NCI-H82 (cell line): ENCODE results near the gene CNOT2.

Experiments used
- DNase-seq: peaks from one replicate; lab custom pipeline; 2025; lab: John Stamatoyannopoulos, UW

Gene CNOT2

DNA sequence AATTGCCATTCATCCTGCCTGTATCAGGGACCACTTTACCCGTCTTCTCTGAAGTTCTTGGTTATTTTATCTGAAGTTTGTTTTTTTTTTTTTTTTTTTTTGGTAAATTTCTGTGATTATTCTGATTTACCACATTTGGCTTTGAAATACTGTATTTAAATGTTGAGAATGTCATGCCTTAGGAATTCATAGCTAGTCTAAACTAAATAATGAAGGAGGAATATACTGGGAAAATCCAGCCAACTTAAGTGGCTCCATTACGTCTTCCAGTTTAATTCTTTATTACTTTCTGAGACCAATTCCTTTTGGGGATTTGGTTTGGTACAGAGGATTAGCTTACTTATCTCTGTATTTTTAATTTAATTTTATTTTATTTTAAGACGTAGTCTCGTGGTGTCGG, 62.6 kb downstream of the CNOT2 start:
- DNase-seq: no peak

DNA sequence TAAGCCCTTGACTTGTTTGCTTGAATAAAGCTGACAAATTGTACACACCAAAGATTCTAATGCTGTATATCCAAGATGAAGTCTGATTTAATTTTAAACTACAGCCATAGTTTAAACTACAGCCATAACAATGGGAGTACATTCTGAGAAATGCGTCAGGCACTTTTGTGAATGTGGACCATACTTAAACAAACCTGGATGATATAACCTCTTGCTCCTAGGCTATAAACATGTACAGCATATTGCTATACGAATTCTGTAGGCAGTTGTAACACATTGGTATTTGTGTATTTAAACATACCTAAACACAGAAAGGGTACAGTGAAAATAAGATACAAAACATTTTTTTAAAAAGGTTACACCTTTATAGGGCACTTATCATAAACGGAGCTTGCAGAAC, 63.4 kb downstream of the CNOT2 start:
- DNase-seq: no peak

DNA sequence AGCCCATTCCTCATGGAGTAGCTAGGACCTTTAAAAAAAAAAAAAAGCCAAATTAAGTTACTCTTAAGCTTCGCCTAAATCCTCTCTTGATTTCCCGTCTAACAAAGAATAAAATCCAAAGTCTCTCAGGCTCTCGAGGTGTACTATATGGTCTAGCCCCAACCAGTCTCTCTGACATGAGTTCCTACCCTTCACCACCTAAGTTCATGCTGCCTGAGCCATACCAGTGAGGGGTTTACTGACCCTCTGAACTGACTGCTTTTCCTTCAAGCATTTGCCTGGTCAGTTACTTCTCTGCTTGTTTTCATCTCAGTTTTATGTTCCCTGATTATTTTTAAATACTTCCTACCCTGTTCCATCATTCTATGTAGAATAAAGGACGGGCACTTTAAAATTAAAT, 64.6 kb downstream of the CNOT2 start:
- no peak for DNase-seq

- DNase-seq: no peak
Measured at GRCh38 chr12:70309348-70309747, 66.1 kb downstream of the CNOT2 start.

- DNase-seq: no peak
Measured at GRCh38 chr12:70314145-70314544, 70.9 kb downstream of the CNOT2 start.

DNA sequence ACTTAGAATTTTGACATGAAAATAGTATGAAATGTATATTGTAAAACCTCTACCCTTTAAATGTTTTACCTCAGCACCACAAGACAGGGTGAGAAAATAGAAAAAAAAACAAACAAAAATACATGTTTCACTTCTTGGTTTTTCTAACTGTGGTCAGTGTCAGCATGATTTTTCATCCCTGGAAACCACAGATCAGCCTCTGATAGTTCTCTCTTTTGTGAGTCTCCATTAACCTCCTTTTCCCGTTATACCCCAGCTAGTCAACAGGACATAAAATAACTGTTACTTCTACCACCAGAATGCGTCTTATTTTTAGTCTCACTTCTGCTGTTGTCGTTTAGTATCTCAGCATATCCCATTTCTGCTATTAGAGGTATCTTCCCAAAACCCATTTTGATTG, 74.5 kb downstream of the CNOT2 start:
- DNase-seq: no peak

DNA sequence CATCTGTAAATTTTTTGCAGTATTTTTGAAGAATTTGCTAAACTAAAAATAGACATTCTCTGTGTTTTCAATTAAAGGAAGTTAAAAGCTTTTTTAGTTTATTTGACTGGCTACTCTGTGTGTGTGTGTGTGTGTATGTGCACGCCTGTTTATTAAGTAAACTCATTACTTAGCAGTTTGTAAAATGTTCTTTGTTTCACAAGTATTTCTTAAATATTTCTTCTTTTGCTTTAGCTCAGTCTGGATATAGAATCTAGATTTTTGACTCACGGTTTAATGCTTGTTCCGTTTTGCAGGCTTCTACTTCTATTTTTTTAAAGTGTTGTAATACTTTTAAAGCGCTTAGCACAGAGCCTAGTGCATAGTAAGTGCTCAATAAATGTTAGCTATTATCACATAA, 76.4 kb downstream of the CNOT2 start:
- no peak for DNase-seq

- DNase-seq: no peak
Measured at GRCh38 chr12:70321191-70321590, 78.0 kb downstream of the CNOT2 start.

DNA sequence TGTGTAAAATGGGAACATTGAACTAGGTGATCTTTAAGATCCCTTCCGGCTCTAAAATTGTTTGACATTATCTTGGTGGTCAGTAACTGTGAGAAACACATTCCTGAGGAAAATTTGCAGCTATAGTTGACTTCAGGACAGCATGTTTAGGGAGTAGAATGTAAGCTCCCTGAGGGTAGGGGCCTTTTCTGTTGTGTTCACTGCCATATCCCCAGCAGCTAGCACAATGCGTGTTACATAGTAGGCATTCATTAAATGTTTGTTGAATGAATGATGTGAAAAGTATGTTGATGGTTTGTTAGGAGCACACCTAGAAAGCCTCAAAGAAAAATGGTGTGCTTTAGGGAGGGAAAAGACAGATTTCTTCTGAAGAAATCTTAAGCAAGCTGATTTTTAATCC, 84.3 kb downstream of the CNOT2 start:
- no peak for DNase-seq

DNA sequence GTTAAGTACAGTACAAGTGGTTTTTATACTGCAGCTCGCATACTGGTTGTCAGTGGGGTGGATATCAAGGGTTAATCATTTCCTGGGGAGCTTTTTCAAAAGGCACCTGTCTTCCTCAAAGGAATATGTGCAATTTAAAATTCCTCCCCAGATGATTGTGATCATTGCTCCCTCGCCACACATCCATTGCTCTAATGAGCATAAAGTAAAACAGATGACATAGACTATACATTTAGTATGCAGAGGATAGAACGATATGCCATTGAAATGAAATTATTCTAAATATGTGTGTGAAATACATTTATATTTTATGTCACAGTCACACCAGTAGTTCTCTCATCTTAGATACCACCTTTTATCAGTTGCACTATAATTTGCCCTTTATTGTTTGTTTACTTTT, 86.5 kb downstream of the CNOT2 start:
- no peak for DNase-seq

GRCh38 chr12:70330158-70330557, 86.9 kb downstream of the CNOT2 start:
- no peak for DNase-seq

- DNase-seq: no peak
Measured at GRCh38 chr12:70332236-70332635, 89.0 kb downstream of the CNOT2 start.

GRCh38 chr12:70334742-70335141, 91.5 kb downstream of the CNOT2 start:
- no peak for DNase-seq

DNA sequence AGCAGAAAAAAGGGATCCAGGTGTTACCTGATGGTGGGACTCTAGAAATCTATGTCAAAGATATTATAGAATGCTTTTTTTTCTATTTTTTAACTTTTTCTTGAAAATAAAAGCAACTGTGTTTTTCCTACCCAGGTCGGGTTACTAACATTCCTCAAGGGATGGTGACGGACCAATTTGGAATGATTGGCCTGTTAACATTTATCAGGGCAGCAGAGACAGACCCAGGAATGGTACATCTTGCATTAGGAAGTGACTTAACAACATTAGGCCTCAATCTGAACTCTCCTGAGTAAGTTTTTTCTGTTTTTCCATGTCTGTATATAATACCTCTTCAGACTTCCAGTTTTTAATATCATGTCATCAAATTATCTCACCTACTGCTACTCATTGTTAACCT, 95.3 kb downstream of the CNOT2 start:
- no peak for DNase-seq

DNA sequence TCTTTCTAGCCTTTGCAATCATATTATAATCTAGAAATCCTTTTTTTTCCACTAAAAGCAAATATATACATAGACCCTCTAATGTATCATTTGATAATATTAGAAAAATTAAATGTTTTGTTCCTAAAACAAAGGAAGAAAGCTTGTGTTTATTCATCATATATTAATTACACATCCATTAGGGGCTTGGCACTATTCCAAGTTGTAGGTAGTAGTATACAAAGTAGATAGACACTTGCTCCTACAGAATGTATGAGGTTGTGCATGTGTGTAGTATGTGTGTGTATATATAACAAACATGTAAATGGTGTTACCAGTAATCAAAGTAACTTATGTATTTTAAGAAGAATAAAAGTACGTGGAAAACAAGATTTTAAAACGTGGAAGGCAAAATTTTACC, 107.8 kb downstream of the CNOT2 start:
- DNase-seq: peak; percentile 38

- DNase-seq: no peak
Measured at GRCh38 chr12:70353780-70354660, 110.8 kb downstream of the CNOT2 start.

DNA sequence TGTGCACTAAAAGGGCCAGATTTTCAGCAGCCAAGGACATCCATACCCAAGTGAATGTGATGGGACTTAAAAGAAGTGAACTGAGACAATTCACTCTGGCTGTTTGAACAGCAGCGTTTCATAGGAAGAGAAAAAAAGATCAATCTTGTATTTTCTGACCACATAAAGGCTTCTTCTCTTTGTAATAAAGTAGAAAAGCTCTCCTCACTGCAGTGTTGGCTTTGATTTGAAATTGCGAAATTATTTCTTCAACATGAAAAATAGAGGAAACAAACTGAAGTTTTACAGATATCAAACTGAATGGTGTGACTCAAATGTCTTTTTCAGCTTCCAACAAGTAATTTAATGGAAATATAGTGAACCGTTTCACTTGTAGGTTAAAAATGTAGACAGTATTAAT, 111.6 kb downstream of the CNOT2 start:
- no peak for DNase-seq

- DNase-seq: no peak
Measured at GRCh38 chr12:70355972-70356371, 112.7 kb downstream of the CNOT2 start.

GRCh38 chr12:70359458-70360197, 116.4 kb downstream of the CNOT2 start:
- no peak for DNase-seq

DNA sequence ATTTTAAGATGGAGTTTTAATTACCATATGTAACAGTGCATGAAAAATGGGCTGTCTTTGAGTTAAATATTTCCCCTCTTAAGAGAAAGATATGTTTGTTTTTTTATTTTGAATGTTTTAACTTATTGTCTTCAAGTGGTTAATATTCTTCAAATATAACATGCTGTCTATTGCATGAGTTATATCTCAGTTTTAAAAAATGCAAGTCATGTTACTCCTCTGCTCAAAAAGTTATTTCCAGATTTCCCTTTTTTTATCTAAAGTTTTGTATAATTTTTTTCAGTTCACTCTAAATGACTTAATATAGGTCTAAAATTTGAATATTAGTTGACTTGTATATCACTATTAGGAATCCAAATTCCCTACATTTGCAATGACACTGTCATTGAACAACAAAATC, 117.0 kb downstream of the CNOT2 start:
- DNase-seq: no peak

DNA sequence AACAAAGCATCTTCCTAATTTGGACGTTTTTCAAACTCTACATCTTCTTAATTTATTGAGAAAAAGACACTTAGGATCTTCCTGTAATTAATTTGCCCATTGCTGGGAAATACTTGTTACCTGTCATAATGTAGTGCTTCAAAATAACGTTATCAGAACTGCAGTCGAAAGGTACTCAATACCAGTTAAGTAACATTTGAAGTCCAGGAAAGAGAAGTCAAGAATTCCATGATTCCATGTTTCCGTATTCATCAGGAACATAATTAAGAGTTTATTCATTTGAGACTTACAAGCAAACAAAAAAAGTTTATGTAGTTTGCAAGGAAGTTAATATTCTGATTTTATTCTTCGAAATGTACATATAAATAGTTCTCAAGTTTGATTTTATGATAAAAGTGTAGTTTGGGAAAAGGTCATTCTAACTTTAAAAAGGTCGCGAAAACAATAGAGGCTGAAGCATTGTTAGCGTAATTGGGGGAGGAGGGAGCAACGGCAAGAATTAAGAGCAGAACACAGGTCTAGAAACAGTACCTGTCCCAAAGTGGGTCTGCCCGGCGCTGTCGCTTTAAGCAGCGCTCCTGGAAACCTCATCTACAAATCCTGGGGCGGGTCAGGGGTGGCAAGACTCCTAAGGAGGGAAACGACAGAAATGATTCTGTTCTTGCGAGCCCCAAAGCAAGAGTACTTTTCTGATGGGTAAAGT, 121.6 kb downstream of the CNOT2 start:
- no peak for DNase-seq

DNA sequence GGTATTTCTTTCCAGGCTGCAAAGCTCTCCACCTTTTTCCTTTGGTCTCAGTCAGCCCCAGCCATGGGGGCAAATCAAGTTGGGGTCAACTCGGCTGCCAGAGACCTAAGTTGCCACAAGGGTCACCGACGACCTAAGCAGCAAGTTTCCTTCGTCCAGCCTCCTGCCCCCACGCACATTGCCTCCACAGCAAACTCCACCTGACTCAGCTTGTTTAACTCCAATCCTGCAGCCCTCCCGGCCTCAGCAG, 122.1 kb downstream of the CNOT2 start:
- DNase-seq: no peak
